GM21717 (cell line): ENCODE data around the gene MBLAC2.
A peak's percentile ranks its signal among the peaks of the same experiment; 100 is the strongest.

ENCODE experiments used
- ATAC-seq: cut with Tn5 transposase; IDR thresholded peaks from one replicate; pipeline ENCODE4 v1.9.1; 2021; ENCODE audit warnings: mild to moderate bottlenecking, moderate library complexity; ENCODE audit not compliant: unreplicated experiment

MBLAC2 gene

DNA sequence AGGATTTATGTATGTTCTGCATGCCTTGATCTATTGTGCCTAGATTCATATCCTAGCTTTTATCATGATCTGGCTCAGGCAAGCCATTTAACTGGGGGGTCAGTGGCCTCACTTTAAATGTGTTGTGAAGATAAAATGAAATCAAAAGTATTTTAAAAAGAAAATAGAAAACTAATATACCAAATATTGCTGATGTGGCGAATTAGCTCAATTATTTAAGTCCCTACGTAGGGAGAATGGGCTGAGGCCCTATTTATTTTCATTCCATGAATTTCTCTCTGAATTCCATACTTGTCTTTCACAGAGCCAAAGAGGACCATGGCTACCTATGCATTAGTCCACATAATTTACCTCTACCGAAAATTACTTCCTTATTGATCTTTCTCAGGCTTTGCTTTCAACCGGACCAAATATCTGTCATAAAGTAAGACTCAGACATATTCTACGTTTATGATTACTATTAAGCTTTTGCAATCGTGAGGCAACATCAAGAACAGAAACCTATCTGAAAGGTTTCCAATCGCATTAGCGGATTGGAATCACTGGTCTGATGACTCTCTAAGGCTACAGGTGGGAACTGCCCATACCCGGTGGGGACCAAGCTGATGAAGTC, 1.7 kb downstream of the MBLAC2 start:
- ATAC-seq, result peak; percentile 18

GRCh38 chr5:90461288-90461687, 13.3 kb downstream of the MBLAC2 start:
- ATAC-seq, result no peak

- no peak for ATAC-seq
Measured at GRCh38 chr5:90446961-90447360, 27.6 kb downstream of the MBLAC2 start.

DNA sequence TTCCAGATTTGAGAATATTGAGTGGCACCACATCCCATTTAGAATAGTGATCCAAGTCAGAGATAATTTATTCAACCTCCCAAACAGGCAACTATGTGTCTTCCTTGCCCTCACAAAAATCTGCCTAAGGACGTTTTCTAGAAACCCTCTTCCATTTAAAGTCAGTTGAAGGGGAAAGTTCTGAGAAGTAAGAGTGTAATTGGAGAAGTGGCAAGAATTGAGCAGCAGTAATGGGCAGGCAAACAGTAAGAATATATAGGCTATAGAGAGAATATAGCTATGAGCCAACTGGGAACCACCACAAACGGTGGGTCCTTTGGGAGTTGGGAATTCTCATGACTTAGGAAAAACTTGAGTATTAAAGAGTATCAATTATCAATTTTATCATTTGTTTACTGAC, 33.9 kb downstream of the MBLAC2 start:
- no peak for ATAC-seq

DNA sequence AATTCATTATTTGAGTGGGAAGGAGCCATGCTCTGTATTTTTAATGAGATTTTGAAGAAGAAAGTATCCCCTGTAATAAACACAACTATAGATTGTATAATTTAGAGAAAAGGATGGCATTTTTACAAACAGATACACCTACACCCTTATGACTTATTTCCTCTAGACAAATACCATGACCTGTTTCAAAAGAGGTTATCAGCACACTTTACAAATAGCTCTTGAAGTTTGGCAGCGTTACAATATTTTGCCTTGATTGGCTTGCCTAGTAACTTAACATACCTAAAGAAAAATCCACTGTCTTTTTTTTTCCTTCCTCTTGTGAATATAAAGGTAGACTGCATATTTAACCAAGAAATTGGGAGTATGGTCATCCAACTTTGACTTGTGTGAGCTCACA, 36.5 kb downstream of the MBLAC2 start:
- ATAC-seq, result no peak

GRCh38 chr5:90437663-90438062, 36.9 kb downstream of the MBLAC2 start:
- ATAC-seq, result no peak

DNA sequence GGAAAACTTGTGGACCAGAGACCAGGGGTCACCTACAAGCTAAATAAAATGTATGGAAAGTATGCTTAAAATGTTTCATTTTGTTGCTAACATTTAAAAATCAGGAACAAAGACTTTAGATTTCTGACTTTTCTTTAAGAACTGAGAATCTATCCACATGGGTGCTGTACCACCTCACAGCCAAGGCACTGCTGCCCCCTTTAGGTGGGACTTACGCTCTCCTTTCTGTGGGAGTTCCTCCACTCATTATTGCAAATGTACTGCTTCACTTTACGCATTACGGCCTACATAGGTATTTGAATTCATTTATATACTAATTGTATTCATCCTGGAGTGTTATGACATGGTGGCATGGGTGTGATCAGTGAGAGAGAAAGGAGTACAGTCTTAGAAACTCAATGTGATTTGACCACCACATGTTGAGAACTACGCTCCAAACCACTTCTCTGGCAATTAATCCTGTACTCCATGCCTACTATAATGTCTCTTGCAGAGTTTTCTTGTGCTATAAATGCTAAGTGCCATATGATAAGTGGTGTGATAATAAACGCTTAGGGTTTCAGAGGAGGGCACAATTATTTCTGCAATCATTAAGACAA, 40.4 kb downstream of the MBLAC2 start:
- ATAC-seq, result peak; percentile 71

DNA sequence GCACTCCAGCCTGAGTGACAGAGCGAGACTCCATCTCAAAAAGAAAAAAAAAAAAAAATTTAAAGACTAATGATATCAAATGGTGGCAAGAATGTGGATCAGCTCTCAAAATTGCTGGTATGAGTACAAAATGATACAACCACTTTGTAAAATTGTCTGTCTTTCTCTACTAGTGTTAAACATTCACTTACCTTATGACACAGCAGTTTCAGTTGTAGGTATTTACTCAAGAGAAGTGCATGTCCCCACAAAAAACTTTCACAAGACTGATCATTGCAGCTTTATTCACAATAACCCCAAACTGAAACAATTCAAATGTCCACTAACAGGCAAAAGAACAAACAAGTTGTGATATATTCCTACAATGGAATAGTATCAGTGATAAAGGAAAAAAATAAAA, 50.3 kb downstream of the MBLAC2 start:
- no peak for ATAC-seq

- ATAC-seq, result no peak
Measured at GRCh38 chr5:90421136-90421535, 53.4 kb downstream of the MBLAC2 start.

DNA sequence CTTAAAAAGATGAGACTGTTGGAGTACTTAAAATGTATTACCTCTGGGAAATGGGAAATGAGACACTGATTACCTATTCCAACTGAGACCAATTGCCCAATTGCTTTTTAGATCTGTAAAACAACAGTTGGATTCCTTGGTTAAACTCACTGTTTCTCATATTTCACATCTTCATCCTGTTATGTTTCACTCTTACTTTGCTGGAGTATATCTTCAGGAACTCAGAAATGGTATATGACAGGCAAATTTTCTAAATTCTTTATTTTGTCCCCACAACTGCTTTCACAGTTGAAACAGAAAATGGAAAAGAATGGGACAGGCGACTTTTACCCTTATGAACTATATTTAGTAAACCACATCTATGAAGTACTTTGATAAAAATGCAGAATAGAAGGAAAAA, 56.4 kb downstream of the MBLAC2 start:
- no peak for ATAC-seq

DNA sequence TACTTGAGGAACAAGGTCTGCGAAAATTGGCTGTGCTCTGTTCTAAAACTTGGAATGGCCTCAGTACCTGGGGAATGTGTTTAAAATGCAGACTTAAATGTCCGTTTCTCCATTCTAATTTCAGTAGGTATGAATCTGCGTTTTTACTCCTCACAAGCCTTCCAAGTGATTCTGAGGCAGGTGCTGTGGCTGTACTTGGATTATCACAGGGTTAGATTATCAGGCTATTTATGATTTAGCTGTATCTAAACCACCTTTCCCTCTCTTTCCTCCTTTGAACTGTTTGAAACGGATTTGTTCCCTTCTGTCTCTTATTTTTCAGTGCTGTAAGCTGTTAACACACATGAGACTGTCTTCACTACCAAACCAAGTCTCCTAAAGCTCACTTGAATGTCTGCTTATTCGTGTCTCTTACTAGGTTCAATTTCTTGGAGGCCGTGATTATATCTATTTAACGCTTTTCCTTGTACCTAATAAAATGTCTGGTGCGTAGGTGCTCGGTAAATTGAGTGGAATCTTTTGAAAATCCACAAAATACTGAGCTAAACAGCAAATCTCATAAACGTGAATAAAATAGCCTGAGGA, 64.3 kb downstream of the MBLAC2 start:
- ATAC-seq, result no peak

DNA sequence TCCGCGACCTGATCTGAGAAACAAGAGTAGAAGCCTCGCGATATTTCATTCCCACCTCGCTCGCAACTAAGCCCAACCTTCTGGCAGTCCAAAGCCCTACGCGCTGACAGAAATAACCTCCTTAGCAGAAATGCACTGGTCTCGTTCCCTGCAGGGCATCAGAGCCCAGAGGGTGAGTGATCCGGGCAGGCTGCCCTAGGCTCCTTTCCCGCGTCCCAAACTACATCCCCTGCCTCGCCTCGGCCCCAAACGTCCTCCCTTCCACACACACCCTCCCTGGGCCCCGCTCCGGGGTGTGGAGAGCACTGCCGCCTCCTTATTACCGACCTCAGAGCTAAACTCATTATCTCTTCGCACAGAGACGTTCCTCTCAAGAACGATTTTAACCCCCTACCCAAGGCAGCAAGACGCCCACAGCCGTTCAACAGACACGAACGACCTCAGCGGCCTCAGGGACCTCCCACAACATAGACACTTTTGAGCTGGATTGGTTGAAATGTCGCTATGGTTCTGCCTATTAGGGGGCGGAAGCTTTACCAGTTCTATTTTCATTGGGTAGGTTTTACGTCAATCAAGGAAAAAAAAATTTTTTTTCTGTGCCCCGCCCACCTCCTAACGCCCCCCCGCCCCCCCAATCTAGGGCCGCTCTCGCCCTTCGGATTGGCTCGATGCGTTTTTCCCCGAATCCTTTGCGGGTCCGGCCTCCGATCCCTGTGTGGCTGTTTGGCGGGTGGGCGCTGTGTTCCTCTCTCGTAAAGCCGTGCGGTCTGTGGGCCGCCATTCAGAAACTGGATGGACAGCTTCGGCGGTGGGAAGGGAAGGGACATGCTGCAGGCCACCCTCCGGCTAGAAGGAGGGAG, 65.0 kb downstream of the MBLAC2 start, which contains the start of gene CETN3:
TSS of gene CETN3 (minus strand) at position 439 of the 860 bp plus-strand sequence. CDS start at position 344, 95 bp downstream.
- peak; percentile 96 for ATAC-seq

DNA sequence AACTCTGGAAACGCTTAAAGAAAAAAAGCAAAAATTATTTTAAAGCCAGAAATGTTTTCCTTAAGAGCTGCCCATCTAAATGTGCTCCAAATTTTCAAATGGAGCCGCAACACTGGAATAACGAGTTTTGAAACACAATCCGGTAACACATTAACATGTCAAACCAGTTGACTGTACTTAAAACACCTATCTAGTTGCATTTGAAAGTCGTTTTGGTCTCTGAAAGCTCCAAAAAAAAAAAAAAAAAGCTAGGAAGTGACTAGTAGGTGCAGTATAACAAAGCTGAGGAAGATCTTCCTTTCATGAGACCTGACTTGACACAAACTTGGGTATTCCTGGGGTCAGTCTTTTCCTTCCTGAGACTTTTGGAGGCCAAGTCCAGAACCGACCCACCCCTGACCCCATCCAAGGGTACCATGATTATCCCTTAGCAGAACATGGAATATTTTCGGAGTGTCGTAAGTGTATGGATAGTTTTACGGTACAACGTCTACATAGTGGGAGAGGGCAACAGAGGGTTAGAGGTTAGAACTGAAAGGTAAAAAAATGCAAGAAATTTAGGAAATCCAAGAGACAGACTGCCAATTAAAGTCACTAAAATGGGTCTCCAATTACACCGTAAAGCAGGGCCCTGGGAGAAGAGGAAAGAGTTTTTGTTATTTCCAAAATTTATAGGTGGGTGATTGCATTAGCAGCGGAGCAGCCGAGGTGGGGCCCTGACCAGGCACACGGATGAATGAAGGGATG, 65.8 kb downstream of the MBLAC2 start:
- ATAC-seq, result no peak
